Measurements from ENCODE around the gene C19orf73.
"Not testable (repeated sequence)": the region's sequence is repeated elsewhere in the genome, so short reads cannot be mapped to it uniquely, and the experiment has no call there.

C19orf73 gene

GRCh38 chr19:49101160-49101559, 17.8 kb downstream of the C19orf73 start:
- DNase-seq (ENCODE audit: low read depth, low spot score): no peak

GRCh38 chr19:49098795-49099194, 20.1 kb downstream of the C19orf73 start:
- DNase-seq (ENCODE audit: low read depth, low spot score): no peak

GRCh38 chr19:49097453-49098288, 21.3 kb downstream of the C19orf73 start:
- peak; percentile 42 for DNase-seq (ENCODE audit: low read depth, low spot score)

- DNase-seq (ENCODE audit: low read depth, low spot score): no peak
These were observed 24.1 kb downstream of the C19orf73 start for GRCh38 chr19:49094505-49095482.

GRCh38 chr19:49092686-49093085, 26.3 kb downstream of the C19orf73 start:
- no peak for DNase-seq (ENCODE audit: low read depth, low spot score)

GRCh38 chr19:49091391-49092038, 27.4 kb downstream of the C19orf73 start:
- DNase-seq (ENCODE audit: low read depth, low spot score): no peak

GRCh38 chr19:49086296-49086695, 32.6 kb downstream of the C19orf73 start:
- no peak for DNase-seq (ENCODE audit: low read depth, low spot score)

GRCh38 chr19:49085868-49086232, 33.1 kb downstream of the C19orf73 start:
- DNase-seq (ENCODE audit: low read depth, low spot score): no peak

- DNase-seq (ENCODE audit: low read depth, low spot score): peak; percentile 99
These were observed 33.7 kb downstream of the C19orf73 start, which contains the start of gene SNRNP70 for GRCh38 chr19:49085020-49085867. Gene SNRNP70 (plus strand): TSS chr19:49085451. CDS start chr19:49086415, 964 bp downstream.

GRCh38 chr19:49084206-49085019, 34.5 kb downstream of the C19orf73 start:
- DNase-seq (ENCODE audit: low read depth, low spot score): no peak

GRCh38 chr19:49081273-49081672, 37.7 kb downstream of the C19orf73 start:
- DNase-seq (ENCODE audit: low read depth, low spot score): no peak

- no peak for DNase-seq (ENCODE audit: low read depth, low spot score)
These were observed 38.6 kb downstream of the C19orf73 start for GRCh38 chr19:49080392-49080791.

GRCh38 chr19:49074869-49075268, 44.1 kb downstream of the C19orf73 start:
- DNase-seq (ENCODE audit: low read depth, low spot score): not testable (repeated sequence)

GRCh38 chr19:49073514-49074378, 45.2 kb downstream of the C19orf73 start:
- DNase-seq (ENCODE audit: low read depth, low spot score): no peak

GRCh38 chr19:49071860-49072547, 46.9 kb downstream of the C19orf73 start:
- no peak for DNase-seq (ENCODE audit: low read depth, low spot score)

- no peak for DNase-seq (ENCODE audit: low read depth, low spot score)
These were observed 48.5 kb downstream of the C19orf73 start for GRCh38 chr19:49070416-49070815.

GRCh38 chr19:49069026-49069425, 49.9 kb downstream of the C19orf73 start:
- no peak for DNase-seq (ENCODE audit: low read depth, low spot score)

Data from brain pericyte (primary cell).